ENCODE data around the gene CHN2. TPM values are rescaled to one million over a fixed set of nuclear protein-coding genes. Genes with fewer than 3 reads are reported as not detected.

The CHN2 gene
- total and polyA plus RNA-seq, 10 donors, result 4.2 to 52.0 (median 28.5) TPM

DNA sequence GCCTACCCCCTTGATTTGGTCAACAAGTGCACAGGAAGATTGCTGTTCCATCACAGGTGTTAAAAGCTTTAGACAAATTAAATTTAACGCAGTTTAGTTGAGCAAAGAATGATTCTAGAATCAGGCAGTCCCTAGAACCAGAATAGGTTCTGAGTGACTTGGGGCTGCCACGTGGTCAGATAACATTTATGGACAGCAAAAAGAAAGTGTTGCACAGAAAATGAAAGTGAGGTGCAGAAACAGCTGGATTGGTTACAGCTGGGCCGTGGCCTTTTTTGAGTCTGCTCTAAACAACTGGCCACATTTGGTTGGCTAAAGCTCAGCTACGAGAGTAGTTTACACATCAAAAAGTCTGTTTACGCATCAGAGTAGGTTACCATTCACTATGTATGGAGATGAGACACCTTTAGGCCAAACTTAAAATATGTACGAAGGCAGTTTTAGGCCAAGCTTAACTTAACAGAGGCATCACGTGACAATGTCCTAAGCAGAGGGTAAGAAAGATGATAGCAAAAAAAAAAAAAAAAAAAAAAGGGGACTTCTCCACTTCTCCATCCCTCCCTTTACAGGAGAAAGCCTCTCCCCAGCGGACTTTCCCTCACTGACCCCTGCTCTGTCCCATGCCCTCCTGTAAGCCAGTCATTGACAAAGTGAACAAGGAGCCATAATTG is 235.8 kb downstream of the CHN2 start:
- WGBS, 5 donors, result 86 to 91% (median 88%) methylated on average over 8 of the region's 8 CpGs
- intact Hi-C loops (cut with DNase I; ENCODE audit: low total_unique reads), result no loop called here
- Histone ChIP-seq H3K27ac (no peak overlapping the region), H3K36me3 (no peaks in the 10 kb centered on the region), H3K27me3 (replicated peaks in 1 of 7) (no peaks in the 10 kb centered on the region), H3K4me3 (no peak overlapping the region), H3K4me1 (no peaks in the 10 kb centered on the region), H3K9me3 (no peaks in the 10 kb centered on the region)
- TF ChIP-seq POLR2A (IDR thresholded peaks at IDR 0.05) (no peak), POLR2AphosphoS5 (IDR thresholded peaks at IDR 0.05) (no peak)
- TF ChIP-seq, protein P1, sequence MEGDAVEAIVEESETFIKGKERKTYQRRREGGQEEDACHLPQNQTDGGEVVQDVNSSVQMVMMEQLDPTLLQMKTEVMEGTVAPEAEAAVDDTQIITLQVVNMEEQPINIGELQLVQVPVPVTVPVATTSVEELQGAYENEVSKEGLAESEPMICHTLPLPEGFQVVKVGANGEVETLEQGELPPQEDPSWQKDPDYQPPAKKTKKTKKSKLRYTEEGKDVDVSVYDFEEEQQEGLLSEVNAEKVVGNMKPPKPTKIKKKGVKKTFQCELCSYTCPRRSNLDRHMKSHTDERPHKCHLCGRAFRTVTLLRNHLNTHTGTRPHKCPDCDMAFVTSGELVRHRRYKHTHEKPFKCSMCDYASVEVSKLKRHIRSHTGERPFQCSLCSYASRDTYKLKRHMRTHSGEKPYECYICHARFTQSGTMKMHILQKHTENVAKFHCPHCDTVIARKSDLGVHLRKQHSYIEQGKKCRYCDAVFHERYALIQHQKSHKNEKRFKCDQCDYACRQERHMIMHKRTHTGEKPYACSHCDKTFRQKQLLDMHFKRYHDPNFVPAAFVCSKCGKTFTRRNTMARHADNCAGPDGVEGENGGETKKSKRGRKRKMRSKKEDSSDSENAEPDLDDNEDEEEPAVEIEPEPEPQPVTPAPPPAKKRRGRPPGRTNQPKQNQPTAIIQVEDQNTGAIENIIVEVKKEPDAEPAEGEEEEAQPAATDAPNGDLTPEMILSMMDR (IDR thresholded peaks at IDR 0.05 in 8 of 11, conservative IDR thresholded peaks at IDR 0.05 in 3 of 11), result no peak
- no peak for DNase-seq

DNA sequence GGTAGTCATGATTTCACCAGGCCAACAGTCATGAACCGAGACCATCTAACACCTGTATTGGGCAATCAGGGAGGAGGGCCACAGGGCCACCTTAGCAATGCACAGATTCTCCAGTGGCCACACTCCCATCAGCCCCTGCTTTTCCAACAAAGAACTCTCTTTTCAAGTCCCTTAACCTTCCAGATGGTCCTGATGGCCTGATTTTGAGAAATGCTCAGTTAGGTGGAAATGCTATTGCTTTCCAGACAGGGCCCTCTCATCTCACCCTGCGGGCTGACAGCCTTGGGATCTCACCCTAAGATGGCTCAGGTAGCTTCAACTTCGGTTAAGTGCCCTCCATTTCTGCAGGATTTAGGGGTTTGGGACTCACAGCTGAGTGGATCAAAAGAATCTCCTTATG is 237.1 kb downstream of the CHN2 start:
- intact Hi-C loops (cut with DNase I; ENCODE audit: low total_unique reads), result no loop called here
- Histone ChIP-seq H3K27me3 (replicated peaks in 1 of 7) (no peaks in the 10 kb centered on the region), H3K27ac (no peak overlapping the region), H3K36me3 (no peaks in the 10 kb centered on the region), H3K4me1 (no peaks in the 10 kb centered on the region), H3K4me3 (no peak overlapping the region), H3K9me3 (no peaks in the 10 kb centered on the region)
- no peak for DNase-seq
- TF ChIP-seq, protein P1 (IDR thresholded peaks at IDR 0.05 in 8 of 11, conservative IDR thresholded peaks at IDR 0.05 in 3 of 11), result no peak
- no peak for TF ChIP-seq POLR2AphosphoS5 (IDR thresholded peaks at IDR 0.05)
- no peak for TF ChIP-seq POLR2A (IDR thresholded peaks at IDR 0.05)
- WGBS, 5 donors, result 87 to 98% (median 93%) methylated on average over 3 of the region's 3 CpGs

GRCh38 chr7:29432721-29433120 is 238.1 kb downstream of the CHN2 start:
- Histone ChIP-seq H3K27me3 (replicated peaks in 1 of 7) (no peaks in the 10 kb centered on the region), H3K36me3 (no peaks in the 10 kb centered on the region), H3K4me3 (no peak overlapping the region), H3K4me1 (no peaks in the 10 kb centered on the region), H3K9me3 (no peaks in the 10 kb centered on the region), H3K27ac (no peak overlapping the region)
- 88 to 97% (median 95%) methylated on average over 7 of the region's 7 CpGs for WGBS, 5 donors
- TF ChIP-seq POLR2AphosphoS5 (IDR thresholded peaks at IDR 0.05) (no peak), POLR2A (IDR thresholded peaks at IDR 0.05) (no peak)
- TF ChIP-seq, protein P1 (IDR thresholded peaks at IDR 0.05 in 8 of 11, conservative IDR thresholded peaks at IDR 0.05 in 3 of 11), result no peak
- no peak for DNase-seq
- intact Hi-C loops (cut with DNase I; ENCODE audit: low total_unique reads), result no loop called here

- H3K27me3 ChIP-seq (replicated peaks in 1 of 7), result no peaks in the 10 kb centered on the region
- intact Hi-C loops (cut with DNase I; ENCODE audit: low total_unique reads), result no loop called here
- no peaks in the 10 kb centered on the region for H3K9me3 ChIP-seq
- no peaks in the 10 kb centered on the region for H3K4me1 ChIP-seq
- TF ChIP-seq POLR2A (IDR thresholded peaks at IDR 0.05) (no peak), POLR2AphosphoS5 (IDR thresholded peaks at IDR 0.05) (no peak)
- TF ChIP-seq, protein P1 (IDR thresholded peaks at IDR 0.05 in 8 of 11, conservative IDR thresholded peaks at IDR 0.05 in 3 of 11), result no peak
- H3K27ac ChIP-seq, result no peak overlapping the region
- 83 to 92% (median 88%) methylated on average over 2 of the region's 2 CpGs for WGBS, 5 donors
- DNase-seq, result no peak
- H3K36me3 ChIP-seq, result no peaks in the 10 kb centered on the region
- no peak overlapping the region for H3K4me3 ChIP-seq
Measured at GRCh38 chr7:29434380-29434768, 239.8 kb downstream of the CHN2 start.

Measured in spleen (tissue), 11 donors.